GM12891 (cell line): ENCODE measurements around the gene IL13RA1.

Experiments used
- POLR2A ChIP-seq: IDR thresholded peaks from 2 replicates; pipeline ENCODE4 v1.6.1; 2011; ENCODE audit warnings: low read depth, low read length, control low read depth
- POLR2AphosphoS5 ChIP-seq: IDR thresholded peaks from 2 replicates; pipeline ENCODE4 v1.6.1; 2011; ENCODE audit warnings: low read depth, low read length, control low read depth
- POU2F2 ChIP-seq: IDR thresholded peaks from 2 replicates; pipeline ENCODE4 v1.6.1; 2011; ENCODE audit warnings: low read depth, mild to moderate bottlenecking, control low read depth, low read length, moderate library complexity
- SPI1 ChIP-seq: IDR thresholded peaks from 2 replicates; pipeline ENCODE4 v1.6.1; 2011; ENCODE audit warnings: low read depth, low read length, control low read depth
- TAF1 ChIP-seq: IDR thresholded peaks from 2 replicates; pipeline ENCODE4 v1.6.1; 2011; ENCODE audit warnings: low read depth, low read length, control low read depth

GRCh38 chrX:118729042-118729652 is 1.7 kb downstream of the IL13RA1 start:
- no peak for TF ChIP-seq SPI1
- no peak for TF ChIP-seq POU2F2
- TF ChIP-seq POLR2AphosphoS5: no peak
- no peak for TF ChIP-seq TAF1
- no peak for TF ChIP-seq POLR2A
